Bronchial epithelial cell (primary cell): ENCODE measurements around the gene TMEM18. TPM values are rescaled to one million over a fixed set of nuclear protein-coding genes. Genes with fewer than 3 reads are reported as not detected.

ENCODE experiments used
- DNase-seq: peaks from one replicate; pipeline ENCODE4 v3.0.0-alpha.2; 2010; ENCODE audit warnings: low read depth
- FAIRE-seq: peaks from 2 replicates; lab custom pipeline; 2011; peaks lifted over from hg19 to GRCh38; lab: Jason Lieb, UNC
- H3K27me3 ChIP-seq: 2 replicates; pipeline ENCODE4 v1.5.1; 2011; ENCODE audit warnings: low read length; ENCODE audit not compliant: control insufficient read depth, insufficient read depth
- H3K36me3 ChIP-seq: 2 replicates; pipeline ENCODE4 v1.5.1; 2011; ENCODE audit warnings: low read length; ENCODE audit not compliant: control insufficient read depth, insufficient read depth
- H3K4me3 ChIP-seq: 2 replicates; pipeline ENCODE4 v1.5.1; 2011; ENCODE audit warnings: mild to moderate bottlenecking, low read depth, low read length, control low read depth
- CTCF ChIP-seq: IDR thresholded peaks from 2 replicates; pipeline ENCODE4 v1.5.1; 2011; ENCODE audit warnings: mild to moderate bottlenecking, moderate library complexity, low read length, control low read depth, inconsistent platforms; ENCODE audit not compliant: insufficient read depth, severe bottlenecking
- total RNA-seq: library from RNA; depleted of rRNA; stranded (reverse); fragments of >200 nt; gene quantifications from 2 replicates; pipeline ENCODE4 v1.2.1, GENCODE V29; 2014

TMEM18 gene
- total RNA-seq, 1 donor from 2014 or later: 30.5 TPM

- Histone ChIP-seq H3K4me3 (no peak overlapping the region), H3K36me3 (peaks cover 8% of the 10 kb centered on the region), H3K27me3 (no peaks in the 10 kb centered on the region)
- FAIRE-seq: no peak
- no peak for TF ChIP-seq CTCF
- no peak for DNase-seq
These were observed 2.8 kb downstream of the TMEM18 start for GRCh38 chr2:674321-674985.

- peak; percentile 21 for DNase-seq
- FAIRE-seq: no peak
- Histone ChIP-seq H3K36me3 (peaks cover 11% of the 10 kb centered on the region), H3K4me3 (no peak overlapping the region), H3K27me3 (no peaks in the 10 kb centered on the region)
- no peak for TF ChIP-seq CTCF
These were observed 3.4 kb downstream of the TMEM18 start for GRCh38 chr2:673615-674320.

- H3K36me3 ChIP-seq: peaks cover 11% of the 10 kb centered on the region
- DNase-seq: no peak
- no peak for TF ChIP-seq CTCF
- no peak overlapping the region for H3K4me3 ChIP-seq
- FAIRE-seq: no peak
- no peaks in the 10 kb centered on the region for H3K27me3 ChIP-seq
These were observed 4.2 kb downstream of the TMEM18 start for GRCh38 chr2:673016-673415.

GRCh38 chr2:672606-672905 lies 4.7 kb downstream of the TMEM18 start:
- H3K4me3 ChIP-seq: no peak overlapping the region
- H3K27me3 ChIP-seq: no peaks in the 10 kb centered on the region
- DNase-seq (no peak), FAIRE-seq (no peak)
- no peak for TF ChIP-seq CTCF
- H3K36me3 ChIP-seq: peaks cover 11% of the 10 kb centered on the region

GRCh38 chr2:671787-672605 lies 5.2 kb downstream of the TMEM18 start:
- H3K27me3 ChIP-seq: no peaks in the 10 kb centered on the region
- no peak for DNase-seq
- no peak for FAIRE-seq
- H3K4me3 ChIP-seq: no peak overlapping the region
- no peak for TF ChIP-seq CTCF
- H3K36me3 ChIP-seq: peaks cover 11% of the 10 kb centered on the region
